ENCODE measurements around the gene RTN1.

DNA sequence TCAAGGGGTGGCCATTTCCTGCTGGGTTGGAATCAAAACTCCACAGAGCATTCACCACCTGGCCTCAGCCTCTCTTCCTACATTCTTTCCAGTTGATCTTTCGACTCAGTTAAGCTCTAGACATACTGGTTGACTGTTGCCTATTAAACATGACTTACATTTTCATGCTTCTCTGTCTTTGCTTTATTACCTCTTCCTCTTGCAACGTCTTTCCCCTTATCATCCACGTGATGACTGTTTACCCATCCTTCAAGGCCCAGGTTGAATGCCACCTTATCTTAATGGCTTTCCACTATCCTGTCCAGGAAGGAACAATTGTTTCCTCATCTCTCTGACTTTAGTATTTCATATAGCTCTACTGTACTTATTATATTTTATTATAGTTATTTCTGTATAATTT is 269.5 kb downstream of the RTN1 start:
- TF ChIP-seq, protein P1, sequence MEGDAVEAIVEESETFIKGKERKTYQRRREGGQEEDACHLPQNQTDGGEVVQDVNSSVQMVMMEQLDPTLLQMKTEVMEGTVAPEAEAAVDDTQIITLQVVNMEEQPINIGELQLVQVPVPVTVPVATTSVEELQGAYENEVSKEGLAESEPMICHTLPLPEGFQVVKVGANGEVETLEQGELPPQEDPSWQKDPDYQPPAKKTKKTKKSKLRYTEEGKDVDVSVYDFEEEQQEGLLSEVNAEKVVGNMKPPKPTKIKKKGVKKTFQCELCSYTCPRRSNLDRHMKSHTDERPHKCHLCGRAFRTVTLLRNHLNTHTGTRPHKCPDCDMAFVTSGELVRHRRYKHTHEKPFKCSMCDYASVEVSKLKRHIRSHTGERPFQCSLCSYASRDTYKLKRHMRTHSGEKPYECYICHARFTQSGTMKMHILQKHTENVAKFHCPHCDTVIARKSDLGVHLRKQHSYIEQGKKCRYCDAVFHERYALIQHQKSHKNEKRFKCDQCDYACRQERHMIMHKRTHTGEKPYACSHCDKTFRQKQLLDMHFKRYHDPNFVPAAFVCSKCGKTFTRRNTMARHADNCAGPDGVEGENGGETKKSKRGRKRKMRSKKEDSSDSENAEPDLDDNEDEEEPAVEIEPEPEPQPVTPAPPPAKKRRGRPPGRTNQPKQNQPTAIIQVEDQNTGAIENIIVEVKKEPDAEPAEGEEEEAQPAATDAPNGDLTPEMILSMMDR (IDR thresholded peaks at IDR 0.05; ENCODE audit: low read length), result no peak
- TF ChIP-seq EZH2 (optimal IDR thresholded peaks at IDR 0.05; ENCODE audit: low read depth, low read length), result no peak

Measured in MM.1S (cell line).